IMR-90 (cell line): Measurements from ENCODE around the gene CENPP. TPM values are rescaled to one million over a fixed set of nuclear protein-coding genes. Genes with fewer than 3 reads are reported as not detected.

Source experiments
- ATAC-seq: fragments of 200-7000 bp; cut with Tn5 transposase; 2 replicates; pipeline ENCODE4 v1.9.1; 2020; ENCODE audit warnings: low read depth, mild to moderate bottlenecking, moderate library complexity
- BruUV-seq: library from RNA; stranded (reverse); fragments of 400-500 nt; replicated peaks from 2 replicates; lab custom pipeline; 2021; lab: Mats Ljungman, UMichigan
- CTCF ChIA-PET: fragments of 300-600 bp; formaldehyde crosslinking; extraction: SDS; loops from one replicate; lab custom pipeline; 2021; ENCODE audit warnings: antibody characterized with exemption; lab: Yijun Ruan, JAX
- POLR2A ChIA-PET: fragments of 300-600 bp; sonication (Branson Sonifier 250); formaldehyde crosslinking; loops from one replicate; lab custom pipeline; 2022; ENCODE audit warnings: antibody characterized with exemption; ENCODE audit not compliant: unreplicated experiment; lab: Charles Lee
- DNase-seq: peaks from one replicate; pipeline ENCODE4 v3.0.0; 2013
- H2AFZ ChIP-seq: replicated peaks from 2 replicates; pipeline ENCODE3; 2013; ENCODE audit warnings: low read length, mild to moderate bottlenecking; ENCODE audit not compliant: poor library complexity
- H2AK5ac ChIP-seq: 2 replicates; pipeline ENCODE4 v1.6.1; 2013; ENCODE audit warnings: low read depth, low read length, inconsistent platforms
- H2AK9ac ChIP-seq: replicated peaks from 2 replicates; pipeline ENCODE3; 2013; ENCODE audit warnings: mild to moderate bottlenecking, low read depth, low read length, moderate library complexity; ENCODE audit not compliant: poor library complexity
- H2BK120ac ChIP-seq: 2 replicates; pipeline ENCODE4 v1.6.1; 2013; ENCODE audit warnings: low read depth, low read length, inconsistent platforms
- H2BK15ac ChIP-seq: 3 replicates; pipeline ENCODE4 v1.6.1; 2013; ENCODE audit warnings: low read depth, low read length, inconsistent platforms
- H2BK20ac ChIP-seq: 2 replicates; pipeline ENCODE4 v1.6.1; 2013; ENCODE audit warnings: low read depth, mild to moderate bottlenecking, inconsistent platforms, low read length, moderate library complexity
- H2BK5ac ChIP-seq: 2 replicates; pipeline ENCODE4 v1.6.1; 2013; ENCODE audit warnings: mild to moderate bottlenecking, low read depth, low read length, inconsistent platforms; ENCODE audit not compliant: poor library complexity, severe bottlenecking
- H3K14ac ChIP-seq: replicated peaks from 2 replicates; pipeline ENCODE4 v1.6.1; 2013; ENCODE audit warnings: low read depth, low read length, inconsistent platforms
- H3K18ac ChIP-seq: 2 replicates; pipeline ENCODE4 v1.6.1; 2013; ENCODE audit warnings: low read depth, low read length, control low read depth
- H3K23ac ChIP-seq: 2 replicates; pipeline ENCODE4 v1.6.1; 2013; ENCODE audit warnings: low read depth, low read length, inconsistent platforms
- H3K27ac ChIP-seq: 2 replicates; pipeline ENCODE4 v1.5.1; 2013; ENCODE audit warnings: mild to moderate bottlenecking, control low read depth, low read length; ENCODE audit not compliant: insufficient read depth
- H3K27me3 ChIP-seq: 2 replicates; pipeline ENCODE4 v1.6.1; 2013; ENCODE audit warnings: low read length; ENCODE audit not compliant: control insufficient read depth, insufficient read depth
- H3K36me3 ChIP-seq: 2 replicates; pipeline ENCODE4 v1.6.1; 2013; ENCODE audit warnings: low read length, mixed read lengths; ENCODE audit not compliant: control insufficient read depth, insufficient read depth
- H3K4ac ChIP-seq: 2 replicates; pipeline ENCODE4 v1.6.1; 2013; ENCODE audit warnings: low read depth, low read length, inconsistent platforms
- H3K4me1 ChIP-seq: 2 replicates; pipeline ENCODE4 v1.6.1; 2013; ENCODE audit warnings: low read length, mixed read lengths; ENCODE audit not compliant: control insufficient read depth, insufficient read depth
- H3K4me2 ChIP-seq: 2 replicates; pipeline ENCODE4 v1.6.1; 2013; ENCODE audit warnings: low read depth, mild to moderate bottlenecking, control low read depth, low read length, moderate library complexity
- H3K4me3 ChIP-seq: 2 replicates; pipeline ENCODE4 v1.5.1; 2013; ENCODE audit warnings: low read depth, mild to moderate bottlenecking, control low read depth, low read length, moderate library complexity; ENCODE audit not compliant: insufficient read depth
- H3K56ac ChIP-seq: 2 replicates; pipeline ENCODE4 v1.6.1; 2013; ENCODE audit warnings: low read length, inconsistent platforms; ENCODE audit not compliant: insufficient read depth; ENCODE audit errors: extremely low read depth
- H3K79me1 ChIP-seq, 2 experiments: 2 replicates each; pipeline ENCODE4 v1.6.1; 2013; ENCODE audit warnings: low read length in 2 of 2, inconsistent platforms in 1 of 2, low read depth in 1 of 2
- H3K9ac ChIP-seq: 2 replicates; pipeline ENCODE4 v1.6.1; 2013; ENCODE audit warnings: low read depth, low read length, control low read depth
- H3K9me1 ChIP-seq: 2 replicates; pipeline ENCODE4 v1.6.1; 2013; ENCODE audit warnings: low read length, inconsistent platforms; ENCODE audit not compliant: insufficient read depth
- H3K9me3 ChIP-seq: 2 replicates; pipeline ENCODE4 v1.6.1; 2013; ENCODE audit warnings: low read length; ENCODE audit not compliant: control insufficient read depth, insufficient read depth
- H4K20me1 ChIP-seq: 2 replicates; pipeline ENCODE4 v1.6.1; 2013; ENCODE audit warnings: low read length, inconsistent platforms; ENCODE audit not compliant: insufficient read depth
- H4K5ac ChIP-seq: 2 replicates; pipeline ENCODE4 v1.6.1; 2013; ENCODE audit warnings: mild to moderate bottlenecking, low read depth, low read length, control low read depth
- H4K8ac ChIP-seq, 2 experiments: 2 replicates each; pipeline ENCODE4 v1.6.1; 2013; ENCODE audit warnings: low read depth in 2 of 2, low read length in 2 of 2, control low read depth in 1 of 2, inconsistent platforms in 1 of 2
- H4K91ac ChIP-seq: 2 replicates; pipeline ENCODE4 v1.6.1; 2013; ENCODE audit warnings: low read depth, low read length, inconsistent platforms; ENCODE audit not compliant: insufficient read depth
- MXI1 ChIP-seq: IDR thresholded peaks from 2 replicates; pipeline ENCODE4 v1.6.1; 2012; ENCODE audit warnings: low read depth, mild to moderate bottlenecking, low read length, moderate library complexity, borderline replicate concordance
- POLR2A ChIP-seq: IDR thresholded peaks from 2 replicates; pipeline ENCODE4 v1.6.1; 2012; ENCODE audit warnings: mild to moderate bottlenecking, low read depth, low read length
- WGBS, 2 experiments: methylation state at CpG; one replicate each; pipeline versions ENCODE4 v1.1.5 to v1.1.7; 2013; ENCODE audit warnings: missing lambda C conversion rate in 2 of 2; ENCODE audit not compliant: insufficient read length in 1 of 2; ENCODE audit errors: extremely low coverage in 2 of 2; 5-methylcytosine and 5-hydroxymethylcytosine counted together
- dilution Hi-C: fragments of 300-500 bp; cut with HindIII; formaldehyde crosslinking; loops from one replicate; pipeline ENCODE4 v1.14.3; 2018; ENCODE audit warnings: low sequenced_read_pairs; ENCODE audit not compliant: unreplicated experiment
- in situ Hi-C: fragments of 300-500 bp; cut with MboI; formaldehyde crosslinking; loops from 3 replicates; pipeline ENCODE4 v1.14.3; 2019; ENCODE audit warnings: low sequenced_read_pairs, inconsistent platforms, mixed read lengths
- intact Hi-C: fragments of 100-400 bp; cut with micrococcal nuclease; formaldehyde crosslinking; loops from 2 replicates; pipeline ENCODE4 v1.10.0; 2022
- microRNA-seq, 2 experiments: library from miRNA; stranded (forward) in 1 of 2; unstranded in 1 of 2; fragments of 10-50 nt in 1 of 2; fragments of <30 nt in 1 of 2; gene quantifications in 1 of 2; microRNA quantifications in 1 of 2; one replicate each; pipeline versions ENCODE3 to v1.1.0; 2013 to 2020; ENCODE audit not compliant: insufficient read depth in 1 of 2, insufficient read length in 1 of 2, unreplicated experiment in 1 of 2
- polyA plus RNA-seq, 3 experiments: library from polyadenylated mRNA; depleted of rRNA; stranded (reverse); fragments of >200 nt; gene quantifications; 2 replicates each; pipeline ENCODE4 v1.2.3, GENCODE V29; 2012; ENCODE audit warnings: low replicate concordance in 1 of 3
- small RNA-seq, 5 experiments: library from RNA; depleted of rRNA; stranded (forward); fragments of <200 nt; gene quantifications; one replicate each; pipeline ENCODE3, GENCODE V24; 2012
- total RNA-seq: library from RNA; depleted of rRNA; stranded (reverse); fragments of >200 nt; gene quantifications from 2 replicates; pipeline ENCODE4 v1.2.3, GENCODE V29; 2012; rRNA removed

Gene CENPP
- total and polyA plus RNA-seq, 2 of the 4 experiments (the other 2 are of a cell fraction), result 1.4 to 2.0 TPM

DNA sequence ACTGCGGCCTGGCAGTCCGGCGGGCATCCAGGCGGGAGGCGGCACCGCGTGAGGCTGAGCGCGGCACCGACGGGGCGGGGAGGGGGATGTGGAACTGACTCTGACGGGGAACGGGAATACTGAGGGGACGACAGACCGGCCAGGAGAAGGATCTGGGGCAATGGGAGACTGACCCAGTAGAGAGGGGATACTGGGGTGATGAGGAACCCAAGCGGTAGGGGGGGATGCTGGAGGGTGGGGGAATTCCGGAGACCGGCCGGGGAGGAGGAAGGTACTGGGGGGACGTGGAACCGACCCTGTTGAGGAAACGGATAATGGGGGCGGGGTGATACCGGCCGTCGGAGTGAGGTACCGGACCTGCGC lies 343.8 kb downstream of the CENPP start:
- in situ Hi-C loops, result no loop called here
- Histone ChIP-seq H2AK9ac (peak overlapping the region; percentile 99), H2BK120ac (peak overlapping the region; percentile 59), H3K27me3 (no peaks in the 10 kb centered on the region), H2BK5ac (peak overlapping the region; percentile 91), H2BK20ac (peak overlapping the region; percentile 14; the same call in 1 of the 2 replicates), H3K79me1 (peaks cover 25 to 68% of the 10 kb centered on the region in 2 experiments), H2AFZ (peak overlapping the region; percentile 99), H3K9ac (peak overlapping the region; percentile 78), H3K4me1 (peaks cover 14% of the 10 kb centered on the region), H3K14ac (peak overlapping the region; percentile 92), H2AK5ac (peak overlapping the region; percentile 77), H4K20me1 (peaks cover 32% of the 10 kb centered on the region), H3K36me3 (peaks cover 6% of the 10 kb centered on the region), H3K9me1 (peaks cover 11% of the 10 kb centered on the region), H3K56ac (peak overlapping the region; percentile 70), H3K4me3 (peak overlapping the region; percentile 79), H2BK15ac (0 out of 3 replicates have a peak overlapping the region, but pooled peaks have one; percentile 20), H4K91ac (peak overlapping the region; percentile 87), H3K27ac (peak overlapping the region; percentile 85), H3K4me2 (peak overlapping the region; percentile 88), H4K8ac (peak overlapping the region; percentile 70 to 90; a peak in 3 of 4 replicates), H4K5ac (peak overlapping the region; percentile 24; the same call in 1 of the 2 replicates), H3K4ac (peak overlapping the region; percentile 92), H3K18ac (peak overlapping the region; percentile 40; the same call in 1 of the 2 replicates), H3K9me3 (no peaks in the 10 kb centered on the region), H3K23ac (peak overlapping the region; percentile 97)
- no peak for DNase-seq
- dilution Hi-C loops, result no loop called here
- no TSS peak for BruUV-seq
- ChIA-PET POLR2A (no interaction called here), CTCF (no interaction called here)
- 0% methylated on average over 1 of the region's 29 CpGs; no CpG with 5 or more reads in 1 of the 2 experiments for WGBS, 2 experiments
- intact Hi-C loops, result no loop called here
- ATAC-seq, result peak; percentile 36
- TF ChIP-seq MXI1 (no peak), POLR2A (peak; percentile 57)

Small RNA genes lying within 50 kb of the gene (microRNA-seq; reads per million reads assigned to microRNA genes)
- gene AL157827.1 (ENCODE audit: insufficient read depth, insufficient read length) (not detected), gene MIR3651 (ENCODE audit: insufficient read depth in 1 of 2, insufficient read length in 1 of 2, unreplicated experiment in 1 of 2) (0 to 3.3 reads per million in 2 experiments), gene MIR4670 (ENCODE audit: insufficient read depth in 1 of 2, insufficient read length in 1 of 2, unreplicated experiment in 1 of 2) (0 reads per million in 2 experiments), gene SNORA84 (ENCODE audit: insufficient read depth, insufficient read length) (not detected)

Small RNA genes lying within 50 kb of the gene (small RNA-seq; reads per million reads assigned to genes)
- gene AL157827.1 (0 reads per million in 5 experiments), gene MIR3651 (0 reads per million in 5 experiments), gene MIR4670 (0 reads per million in 5 experiments), gene SNORA84 (0.73 to 16.3 (median 2.2) reads per million in 5 experiments)

Other genes with a start within 250 kb of the CENPP start
- gene SPTLC1, start 210.5 kb upstream of the CENPP start, total RNA-seq, result 92.7 and 95.8 TPM in 2 replicates
- 59.9 and 65.7 TPM in 2 replicates for gene SPTLC1, start 210.5 kb upstream of the CENPP start, polyA plus RNA-seq (2012; rRNA removed)
- 383 and 414 TPM in 2 replicates for gene IARS1, start 32.3 kb upstream of the CENPP start, total RNA-seq
- gene IARS1, start 32.3 kb upstream of the CENPP start, polyA plus RNA-seq (2012; rRNA removed), result 64.1 and 85.3 TPM in 2 replicates
- gene NOL8, start 603 bp upstream of the CENPP start, total RNA-seq, result 18.3 and 23.6 TPM in 2 replicates
- 7.4 and 10.1 TPM in 2 replicates for gene NOL8, start 603 bp upstream of the CENPP start, polyA plus RNA-seq (2012; rRNA removed)
- under 0.01 TPM in 1 of 2 replicates, not detected in the other for gene OGN, start 78.6 kb downstream of the CENPP start, total RNA-seq
- 0.10 TPM in 1 of 2 replicates, not detected in the other for gene OGN, start 78.6 kb downstream of the CENPP start, polyA plus RNA-seq (2012; rRNA removed)
- gene OMD, start 98.5 kb downstream of the CENPP start, total RNA-seq, result not detected in 2 replicates
- gene OMD, start 98.5 kb downstream of the CENPP start, polyA plus RNA-seq (2012; rRNA removed), result not detected in 2 replicates
- under 0.01 and 0.28 TPM in 2 replicates for gene ASPN, start 156.6 kb downstream of the CENPP start, total RNA-seq
- 0.04 and 0.09 TPM in 2 replicates for gene ASPN, start 156.6 kb downstream of the CENPP start, polyA plus RNA-seq (2012; rRNA removed)
- gene ECM2, start 210.0 kb downstream of the CENPP start, total RNA-seq, result under 0.01 and 0.36 TPM in 2 replicates
- gene ECM2, start 210.0 kb downstream of the CENPP start, polyA plus RNA-seq (2012; rRNA removed), result 0.26 TPM in 2 replicates